IMR-90 (cell line): Measurements from ENCODE around the gene SYNM. TPM values are rescaled to one million over a fixed set of nuclear protein-coding genes. Genes with fewer than 3 reads are reported as not detected.

Experiments used
- ATAC-seq: fragments of 200-7000 bp; cut with Tn5 transposase; 2 replicates; pipeline ENCODE4 v1.9.1; 2020; ENCODE audit warnings: low read depth, mild to moderate bottlenecking, moderate library complexity
- BruUV-seq: library from RNA; stranded (reverse); fragments of 400-500 nt; replicated peaks from 2 replicates; lab custom pipeline; 2021; lab: Mats Ljungman, UMichigan
- CTCF ChIA-PET: fragments of 300-600 bp; formaldehyde crosslinking; extraction: SDS; loops from one replicate; lab custom pipeline; 2021; ENCODE audit warnings: antibody characterized with exemption; lab: Yijun Ruan, JAX
- POLR2A ChIA-PET: fragments of 300-600 bp; sonication (Branson Sonifier 250); formaldehyde crosslinking; loops from one replicate; lab custom pipeline; 2022; ENCODE audit warnings: antibody characterized with exemption; ENCODE audit not compliant: unreplicated experiment; lab: Charles Lee
- DNase-seq: peaks from one replicate; pipeline ENCODE4 v3.0.0; 2013
- H2AFZ ChIP-seq: replicated peaks from 2 replicates; pipeline ENCODE3; 2013; ENCODE audit warnings: low read length, mild to moderate bottlenecking; ENCODE audit not compliant: poor library complexity
- H2AK5ac ChIP-seq: 2 replicates; pipeline ENCODE4 v1.6.1; 2013; ENCODE audit warnings: low read depth, low read length, inconsistent platforms
- H2AK9ac ChIP-seq: replicated peaks from 2 replicates; pipeline ENCODE3; 2013; ENCODE audit warnings: mild to moderate bottlenecking, low read depth, low read length, moderate library complexity; ENCODE audit not compliant: poor library complexity
- H2BK120ac ChIP-seq: 2 replicates; pipeline ENCODE4 v1.6.1; 2013; ENCODE audit warnings: low read depth, low read length, inconsistent platforms
- H2BK15ac ChIP-seq: 3 replicates; pipeline ENCODE4 v1.6.1; 2013; ENCODE audit warnings: low read depth, low read length, inconsistent platforms
- H2BK20ac ChIP-seq: 2 replicates; pipeline ENCODE4 v1.6.1; 2013; ENCODE audit warnings: low read depth, mild to moderate bottlenecking, inconsistent platforms, low read length, moderate library complexity
- H2BK5ac ChIP-seq: 2 replicates; pipeline ENCODE4 v1.6.1; 2013; ENCODE audit warnings: mild to moderate bottlenecking, low read depth, low read length, inconsistent platforms; ENCODE audit not compliant: poor library complexity, severe bottlenecking
- H3K14ac ChIP-seq: replicated peaks from 2 replicates; pipeline ENCODE4 v1.6.1; 2013; ENCODE audit warnings: low read depth, low read length, inconsistent platforms
- H3K18ac ChIP-seq: 2 replicates; pipeline ENCODE4 v1.6.1; 2013; ENCODE audit warnings: low read depth, low read length, control low read depth
- H3K23ac ChIP-seq: 2 replicates; pipeline ENCODE4 v1.6.1; 2013; ENCODE audit warnings: low read depth, low read length, inconsistent platforms
- H3K27ac ChIP-seq: 2 replicates; pipeline ENCODE4 v1.5.1; 2013; ENCODE audit warnings: mild to moderate bottlenecking, control low read depth, low read length; ENCODE audit not compliant: insufficient read depth
- H3K27me3 ChIP-seq: 2 replicates; pipeline ENCODE4 v1.6.1; 2013; ENCODE audit warnings: low read length; ENCODE audit not compliant: control insufficient read depth, insufficient read depth
- H3K36me3 ChIP-seq: 2 replicates; pipeline ENCODE4 v1.6.1; 2013; ENCODE audit warnings: low read length, mixed read lengths; ENCODE audit not compliant: control insufficient read depth, insufficient read depth
- H3K4ac ChIP-seq: 2 replicates; pipeline ENCODE4 v1.6.1; 2013; ENCODE audit warnings: low read depth, low read length, inconsistent platforms
- H3K4me1 ChIP-seq: 2 replicates; pipeline ENCODE4 v1.6.1; 2013; ENCODE audit warnings: low read length, mixed read lengths; ENCODE audit not compliant: control insufficient read depth, insufficient read depth
- H3K4me2 ChIP-seq: 2 replicates; pipeline ENCODE4 v1.6.1; 2013; ENCODE audit warnings: low read depth, mild to moderate bottlenecking, control low read depth, low read length, moderate library complexity
- H3K4me3 ChIP-seq: 2 replicates; pipeline ENCODE4 v1.5.1; 2013; ENCODE audit warnings: low read depth, mild to moderate bottlenecking, control low read depth, low read length, moderate library complexity; ENCODE audit not compliant: insufficient read depth
- H3K56ac ChIP-seq: 2 replicates; pipeline ENCODE4 v1.6.1; 2013; ENCODE audit warnings: low read length, inconsistent platforms; ENCODE audit not compliant: insufficient read depth; ENCODE audit errors: extremely low read depth
- H3K79me1 ChIP-seq, 2 experiments: 2 replicates each; pipeline ENCODE4 v1.6.1; 2013; ENCODE audit warnings: low read length in 2 of 2, inconsistent platforms in 1 of 2, low read depth in 1 of 2
- H3K9ac ChIP-seq: 2 replicates; pipeline ENCODE4 v1.6.1; 2013; ENCODE audit warnings: low read depth, low read length, control low read depth
- H3K9me1 ChIP-seq: 2 replicates; pipeline ENCODE4 v1.6.1; 2013; ENCODE audit warnings: low read length, inconsistent platforms; ENCODE audit not compliant: insufficient read depth
- H3K9me3 ChIP-seq: 2 replicates; pipeline ENCODE4 v1.6.1; 2013; ENCODE audit warnings: low read length; ENCODE audit not compliant: control insufficient read depth, insufficient read depth
- H4K20me1 ChIP-seq: 2 replicates; pipeline ENCODE4 v1.6.1; 2013; ENCODE audit warnings: low read length, inconsistent platforms; ENCODE audit not compliant: insufficient read depth
- H4K5ac ChIP-seq: 2 replicates; pipeline ENCODE4 v1.6.1; 2013; ENCODE audit warnings: mild to moderate bottlenecking, low read depth, low read length, control low read depth
- H4K8ac ChIP-seq, 2 experiments: 2 replicates each; pipeline ENCODE4 v1.6.1; 2013; ENCODE audit warnings: low read depth in 2 of 2, low read length in 2 of 2, control low read depth in 1 of 2, inconsistent platforms in 1 of 2
- H4K91ac ChIP-seq: 2 replicates; pipeline ENCODE4 v1.6.1; 2013; ENCODE audit warnings: low read depth, low read length, inconsistent platforms; ENCODE audit not compliant: insufficient read depth
- WGBS, 2 experiments: methylation state at CpG; one replicate each; pipeline versions ENCODE4 v1.1.5 to v1.1.7; 2013; ENCODE audit warnings: missing lambda C conversion rate in 2 of 2; ENCODE audit not compliant: insufficient read length in 1 of 2; ENCODE audit errors: extremely low coverage in 2 of 2; 5-methylcytosine and 5-hydroxymethylcytosine counted together
- dilution Hi-C: fragments of 300-500 bp; cut with HindIII; formaldehyde crosslinking; loops from one replicate; pipeline ENCODE4 v1.14.3; 2018; ENCODE audit warnings: low sequenced_read_pairs; ENCODE audit not compliant: unreplicated experiment
- in situ Hi-C: fragments of 300-500 bp; cut with MboI; formaldehyde crosslinking; loops from 3 replicates; pipeline ENCODE4 v1.14.3; 2019; ENCODE audit warnings: low sequenced_read_pairs, inconsistent platforms, mixed read lengths
- intact Hi-C: fragments of 100-400 bp; cut with micrococcal nuclease; formaldehyde crosslinking; loops from 2 replicates; pipeline ENCODE4 v1.10.0; 2022
- polyA plus RNA-seq, 3 experiments: library from polyadenylated mRNA; depleted of rRNA; stranded (reverse); fragments of >200 nt; gene quantifications; 2 replicates each; pipeline ENCODE4 v1.2.3, GENCODE V29; 2012; ENCODE audit warnings: low replicate concordance in 1 of 3
- total RNA-seq: library from RNA; depleted of rRNA; stranded (reverse); fragments of >200 nt; gene quantifications from 2 replicates; pipeline ENCODE4 v1.2.3, GENCODE V29; 2012
- TF ChIP-seq, protein P1 (sequence below): fragments of 150-350 bp; IDR thresholded peaks from 2 replicates; pipeline ENCODE4 v1.6.1; 2016; ENCODE audit warnings: low read depth, mild to moderate bottlenecking, low read length, moderate library complexity, borderline replicate concordance

SYNM gene
- total and polyA plus RNA-seq, 2 of the 4 experiments (the other 2 are of a cell fraction), result 2.1 to 3.4 TPM

DNA sequence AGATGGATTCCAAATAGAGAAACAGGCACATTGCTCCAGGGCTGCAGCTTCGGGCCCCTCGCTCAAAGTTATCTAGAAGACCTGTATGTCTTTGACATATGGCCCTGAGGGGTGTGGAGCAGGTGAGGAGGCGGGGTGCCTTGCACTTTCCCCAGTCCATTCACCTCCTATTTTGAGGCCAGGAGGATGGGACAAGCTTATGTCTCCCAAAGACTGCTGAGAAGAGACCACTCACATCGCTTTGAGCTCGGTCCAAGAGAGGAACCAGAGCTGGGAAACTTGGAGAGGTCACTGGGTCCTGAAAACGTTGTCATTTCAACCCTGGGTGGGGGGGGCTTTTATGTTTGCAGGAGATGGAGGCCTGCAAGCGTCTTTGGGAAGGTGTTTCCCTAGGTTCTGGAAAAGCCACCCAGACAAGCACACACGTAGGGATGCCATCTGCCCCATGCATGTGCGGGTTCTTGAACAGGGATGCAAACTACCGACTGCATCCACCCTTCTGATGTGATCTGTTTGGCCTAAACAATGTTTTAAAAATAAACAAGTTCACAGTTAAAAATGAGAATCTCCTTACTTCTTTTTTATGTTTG, 33.7 kb upstream of the SYNM start:
- Histone ChIP-seq H4K20me1 (no peaks in the 10 kb centered on the region), H2BK5ac (no peak overlapping the region), H3K14ac (no peak overlapping the region), H3K18ac (no peak overlapping the region), H2AK5ac (0 out of 2 replicates have a peak overlapping the region, but pooled peaks have one; percentile 3), H3K9ac (no peak overlapping the region), H4K5ac (no peak overlapping the region), H3K27me3 (no peaks in the 10 kb centered on the region), H4K8ac (no peak overlapping the region), H3K79me1 (no peaks in the 10 kb centered on the region), H2BK20ac (no peak overlapping the region), H3K4me2 (no peak overlapping the region), H2AFZ (no peak overlapping the region), H4K91ac (no peak overlapping the region), H3K23ac (no peak overlapping the region), H2BK120ac (no peak overlapping the region), H3K27ac (no peak overlapping the region), H2AK9ac (no peak overlapping the region), H3K4me3 (no peak overlapping the region), H3K4ac (no peak overlapping the region), H2BK15ac (no peak overlapping the region), H3K9me3 (no peaks in the 10 kb centered on the region), H3K56ac (no peak overlapping the region), H3K4me1 (no peaks in the 10 kb centered on the region), H3K9me1 (no peaks in the 10 kb centered on the region), H3K36me3 (no peaks in the 10 kb centered on the region)
- intact Hi-C loops, result no loop called here
- WGBS, 2 experiments, result no CpG with 5 or more reads among the region's 10 CpGs
- in situ Hi-C loops, result loop anchor here (10.0 kb wide), 2 partner anchors 416 to 626 kb away; no protein-coding TSS in a partner anchor
- no TSS peak for BruUV-seq
- dilution Hi-C loops, result loop anchor here (25.0 kb wide), 1 partner anchor 134 kb away; no protein-coding TSS in a partner anchor
- no peak for ATAC-seq
- TF ChIP-seq, protein P1, sequence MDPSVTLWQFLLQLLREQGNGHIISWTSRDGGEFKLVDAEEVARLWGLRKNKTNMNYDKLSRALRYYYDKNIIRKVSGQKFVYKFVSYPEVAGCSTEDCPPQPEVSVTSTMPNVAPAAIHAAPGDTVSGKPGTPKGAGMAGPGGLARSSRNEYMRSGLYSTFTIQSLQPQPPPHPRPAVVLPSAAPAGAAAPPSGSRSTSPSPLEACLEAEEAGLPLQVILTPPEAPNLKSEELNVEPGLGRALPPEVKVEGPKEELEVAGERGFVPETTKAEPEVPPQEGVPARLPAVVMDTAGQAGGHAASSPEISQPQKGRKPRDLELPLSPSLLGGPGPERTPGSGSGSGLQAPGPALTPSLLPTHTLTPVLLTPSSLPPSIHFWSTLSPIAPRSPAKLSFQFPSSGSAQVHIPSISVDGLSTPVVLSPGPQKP, result no peak
- POLR2A ChIA-PET, result interaction anchor here (0.6 kb wide), 1 partner anchor 104 kb away, joined by 12 read pairs; no protein-coding TSS in a partner anchor
- no peak for DNase-seq
- CTCF ChIA-PET, result no interaction called here
